Ovary (tissue), 9 donors: ENCODE results near the gene PLCG1. TPM values are rescaled to one million over a fixed set of nuclear protein-coding genes. Genes with fewer than 3 reads are reported as not detected.

Experiments
- DNase-seq, 5 donors: peaks; one replicate each; pipeline ENCODE4 v3.0.0-alpha.2; 2019 to 2020
- H3K27ac ChIP-seq, 2 donors: fragments of 200-600 bp; one replicate each; pipeline versions ENCODE4 v1.5.1 to v1.8.0; 2019 to 2022
- H3K27me3 ChIP-seq: fragments of 200-600 bp; one replicate; pipeline ENCODE4 v1.8.0; 2022
- H3K36me3 ChIP-seq: fragments of 200-600 bp; sonication (generic); one replicate; pipeline ENCODE4 v1.5.1; 2019
- H3K4me1 ChIP-seq: one replicate; pipeline ENCODE4 v1.8.1; 2013; ENCODE audit warnings: mild to moderate bottlenecking, moderate library complexity; ENCODE audit not compliant: insufficient read depth
- H3K4me3 ChIP-seq: fragments of 200-600 bp; sonication (generic); one replicate; pipeline ENCODE4 v1.5.1; 2017
- H3K9me3 ChIP-seq, 2 donors: fragments of 200-600 bp in 1 of 2; sonication (generic) in 1 of 2; one replicate each; pipeline versions ENCODE4 v1.5.1 to v1.8.1; 2013 to 2019; ENCODE audit warnings: mild to moderate bottlenecking in 1 of 2, moderate library complexity in 1 of 2
- CTCF ChIP-seq, 3 donors: fragments of 450-650 bp in 2 of 3; fragments of 200-600 bp in 1 of 3; IDR thresholded peaks; one replicate each; pipeline versions ENCODE4 v1.5.1 to v1.8.0; 2016 to 2022; ENCODE audit warnings: antibody characterized with exemption in 3 of 3, mild to moderate bottlenecking in 1 of 3
- EP300 ChIP-seq: sonication (generic); formaldehyde crosslinking; IDR thresholded peaks from one replicate; pipeline ENCODE4 v1.6.1; 2017; ENCODE audit warnings: antibody characterized with exemption
- POLR2A ChIP-seq: fragments of 450-650 bp; IDR thresholded peaks from one replicate; pipeline ENCODE4 v1.6.1; 2017; ENCODE audit warnings: antibody characterized with exemption, mild to moderate bottlenecking, moderate library complexity
- WGBS, 3 donors: extraction: QIAGEN DNeasy Blood & Tissue Kit in 1 of 3; methylation state at CpG; one replicate each; pipeline versions ENCODE4 v1.1.5 to v1.1.7; 2013 to 2017; 5-methylcytosine and 5-hydroxymethylcytosine counted together
- intact Hi-C, 4 donors: fragments of 100-400 bp; cut with DNase I; formaldehyde crosslinking; loops; one replicate each; pipeline versions ENCODE4 v1.11.0 to v1.15.1; 2022 to 2023
- polyA plus RNA-seq, 2 donors: library from polyadenylated mRNA; stranded (reverse); fragments of 200-250 nt in 1 of 2; fragments of 350-450 nt in 1 of 2; fragmentation: Illumina TruSeq in 1 of 2; extraction: RNeasy Lipid Tissue Mini Kit (QIAGEN cat#74804) in 1 of 2; gene quantifications; one replicate each; pipeline ENCODE4 v1.2.3, GENCODE V29; 2013 to 2014
- total RNA-seq, 7 donors: library from RNA; depleted of rRNA in 2 of 7; stranded (reverse); fragments of >200 nt in 2 of 7; fragmentation: NEBNext Ultra II Directional in 3 of 7; extraction: Animal tissue kit (Norgen Biotek cat#: 25700) in 3 of 7; gene quantifications; one replicate each; pipeline versions ENCODE4 v1.1.0 to v1.2.4, GENCODE V29; 2016 to 2023
- donor health status: DM: no; HTN: no; CAD: no; lungs with moderate emphysema.
- donor health status: DM: no; HTN: no; CAD: no.
- donor health status: Bipolar disorder and iron deficiency.
- donor health status: DM: yes; HTN: yes; CAD: no.
- donor health status: DM: no; HTN: no; CAD: no.
- donor health status: DM: yes; HTN: yes; CAD: no.

Gene PLCG1
- total and polyA plus RNA-seq, 9 donors: 56.1 to 158 (median 101) TPM

DNA sequence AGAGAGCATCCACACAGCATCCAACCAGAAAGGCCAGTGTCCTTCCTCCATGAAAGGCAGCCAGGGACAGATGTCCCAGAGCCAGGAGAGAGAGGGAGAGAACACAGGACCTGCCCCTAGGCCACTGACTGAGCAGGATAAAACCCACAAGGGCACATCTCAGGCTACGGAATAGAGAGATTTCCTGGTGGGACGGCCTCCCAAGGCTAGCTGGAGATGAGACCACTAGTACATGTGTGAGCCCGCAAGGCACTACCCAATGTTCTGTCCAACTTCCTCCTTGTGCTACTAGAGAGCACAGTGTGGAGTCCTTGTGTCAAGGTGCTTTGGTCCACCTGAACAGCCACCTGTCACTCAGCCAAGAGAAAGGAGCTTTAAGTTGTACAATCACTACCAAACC is 44.2 kb downstream of the PLCG1 start:
- no peak for TF ChIP-seq EP300
- no peak for TF ChIP-seq CTCF (IDR thresholded peaks at IDR 0.05)
- no peak for TF ChIP-seq POLR2A
- Histone ChIP-seq H3K4me1 (peaks cover 4% of the 10 kb centered on the region), H3K27ac (no peak overlapping the region), H3K36me3 (no peaks in the 10 kb centered on the region), H3K4me3 (no peak overlapping the region), H3K27me3 (no peaks in the 10 kb centered on the region), H3K9me3 (no peaks in the 10 kb centered on the region)
- no peak for DNase-seq
- 91 to 95% (median 92%) methylated on average over 3 of the region's 3 CpGs for WGBS, 3 donors
- intact Hi-C loops: loop anchor here in 1 of 4 donors (5.0 kb wide), 1 partner anchor 46 kb away; no protein-coding TSS in a partner anchor

- intact Hi-C loops: loop anchor here in 1 of 4 donors (5.0 kb wide), 1 partner anchor 45 kb away; no protein-coding TSS in a partner anchor
- Histone ChIP-seq H3K36me3 (no peaks in the 10 kb centered on the region), H3K4me1 (peaks cover 2% of the 10 kb centered on the region), H3K27ac (no peak overlapping the region), H3K27me3 (no peaks in the 10 kb centered on the region), H3K4me3 (no peak overlapping the region), H3K9me3 (no peaks in the 10 kb centered on the region)
- TF ChIP-seq POLR2A (no peak), CTCF (IDR thresholded peaks at IDR 0.05) (no peak), EP300 (no peak)
- no peak for DNase-seq
- 89 to 96% (median 92%) methylated on average over 10 of the region's 10 CpGs for WGBS, 3 donors
Observed at GRCh38 chr20:41182296-41183212, 45.2 kb downstream of the PLCG1 start.

DNA sequence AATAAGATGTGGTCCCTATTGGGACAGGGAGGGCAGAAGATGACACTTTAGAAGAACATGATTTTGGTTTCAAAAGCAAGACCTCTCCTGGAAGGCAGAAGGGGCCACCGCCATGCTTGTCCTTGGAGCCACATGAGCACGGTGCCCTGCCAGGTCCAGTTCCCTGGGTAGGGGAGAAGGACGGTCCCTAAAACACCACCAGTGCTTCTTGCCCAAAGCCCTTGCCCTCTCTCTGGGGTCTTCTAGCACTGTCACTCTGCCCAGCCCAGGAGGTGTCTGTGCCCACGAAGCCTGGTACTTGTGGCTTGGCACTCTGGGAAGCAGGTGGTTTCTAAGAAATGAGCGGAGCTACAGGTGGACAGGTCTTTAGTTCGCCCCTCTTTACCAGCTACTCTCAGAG is 46.0 kb downstream of the PLCG1 start:
- Histone ChIP-seq H3K27ac (no peak overlapping the region), H3K9me3 (no peaks in the 10 kb centered on the region), H3K4me1 (no peaks in the 10 kb centered on the region), H3K27me3 (no peaks in the 10 kb centered on the region), H3K4me3 (no peak overlapping the region), H3K36me3 (no peaks in the 10 kb centered on the region)
- 94 to 97% (median 96%) methylated on average over 6 of the region's 6 CpGs for WGBS, 3 donors
- TF ChIP-seq EP300: no peak
- TF ChIP-seq POLR2A: no peak
- no peak for TF ChIP-seq CTCF (IDR thresholded peaks at IDR 0.05)
- DNase-seq: no peak
- intact Hi-C loops: loop anchor here in 1 of 4 donors (5.0 kb wide), 1 partner anchor 44 kb away; no protein-coding TSS in a partner anchor

GRCh38 chr20:41183831-41184230 is 46.5 kb downstream of the PLCG1 start:
- no peak for DNase-seq
- Histone ChIP-seq H3K27ac (no peak overlapping the region), H3K4me3 (no peak overlapping the region), H3K9me3 (no peaks in the 10 kb centered on the region), H3K27me3 (no peaks in the 10 kb centered on the region), H3K4me1 (no peaks in the 10 kb centered on the region), H3K36me3 (no peaks in the 10 kb centered on the region)
- intact Hi-C loops: loop anchor here in 1 of 4 donors (5.0 kb wide), 1 partner anchor 43 kb away; no protein-coding TSS in a partner anchor
- TF ChIP-seq EP300 (no peak), POLR2A (no peak), CTCF (IDR thresholded peaks at IDR 0.05) (no peak)
- WGBS, 3 donors: 89 to 95% (median 94%) methylated on average over 2 of the region's 2 CpGs
